ENCODE results near the gene MED17. TPM values are rescaled to one million over a fixed set of nuclear protein-coding genes. Genes with fewer than 3 reads are reported as not detected.

MED17 gene
- total and polyA plus RNA-seq, 10 of the 15 experiments (the other 5 are each of a cell fraction or from before 2014, with no cell fraction given): 7.3 to 38.7 (median 28.3) TPM

DNA sequence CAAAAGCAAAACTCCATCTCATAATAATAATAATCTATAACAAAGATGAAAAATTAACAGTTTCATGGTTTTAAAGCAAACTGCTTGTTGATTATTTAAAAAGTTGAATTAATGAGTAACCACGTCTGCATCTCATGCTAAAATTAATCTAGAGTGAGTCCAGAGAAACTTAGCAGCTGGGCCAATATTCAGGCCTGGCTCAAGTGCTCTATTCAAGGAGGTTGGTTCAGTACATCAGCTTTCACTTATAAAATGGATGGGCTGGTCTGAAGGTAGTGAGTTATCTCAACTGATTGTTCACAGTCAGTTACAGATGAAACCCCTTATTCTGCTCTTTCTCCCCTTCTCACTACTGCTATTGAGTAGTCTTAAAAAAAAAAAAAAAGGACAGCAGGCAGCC lies 43.3 kb downstream of the MED17 start:
- CTCF ChIA-PET: no interaction called here
- no peak overlapping the region for H3K4me3 ChIP-seq
- intact Hi-C loops (cut with micrococcal nuclease; ENCODE audit: unreplicated experiment): no loop called here

More for the DNA sequence above, 43.3 kb downstream of the MED17 start:
- ChIA-PET POLR2A (no interaction called here), RAD21 (ENCODE audit: unreplicated experiment) (no interaction called here), SMC1A (ENCODE audit: uncharacterized antibody, unreplicated experiment) (no interaction called here)
- no peak for TF ChIP-seq MTA3 (IDR thresholded peaks at IDR 0.05; ENCODE audit: borderline replicate concordance, low read length)
- TF ChIP-seq SREBF1 (IDR thresholded peaks at IDR 0.05; ENCODE audit: low read length): no peak
- TF ChIP-seq ZSCAN29 (IDR thresholded peaks at IDR 0.05): no peak
- no peak for TF ChIP-seq SRF (IDR thresholded peaks at IDR 0.05; ENCODE audit: low read depth in 2 of 2, low read length in 2 of 2)
- TF ChIP-seq SREBF2 (IDR thresholded peaks at IDR 0.05; ENCODE audit: low read length): no peak
- no peak for TF ChIP-seq IRF4 (IDR thresholded peaks at IDR 0.05; ENCODE audit: low read depth, low read length)
- TF ChIP-seq, protein P1, sequence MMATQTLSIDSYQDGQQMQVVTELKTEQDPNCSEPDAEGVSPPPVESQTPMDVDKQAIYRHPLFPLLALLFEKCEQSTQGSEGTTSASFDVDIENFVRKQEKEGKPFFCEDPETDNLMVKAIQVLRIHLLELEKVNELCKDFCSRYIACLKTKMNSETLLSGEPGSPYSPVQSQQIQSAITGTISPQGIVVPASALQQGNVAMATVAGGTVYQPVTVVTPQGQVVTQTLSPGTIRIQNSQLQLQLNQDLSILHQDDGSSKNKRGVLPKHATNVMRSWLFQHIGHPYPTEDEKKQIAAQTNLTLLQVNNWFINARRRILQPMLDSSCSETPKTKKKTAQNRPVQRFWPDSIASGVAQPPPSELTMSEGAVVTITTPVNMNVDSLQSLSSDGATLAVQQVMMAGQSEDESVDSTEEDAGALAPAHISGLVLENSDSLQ (IDR thresholded peaks at IDR 0.05): no peak
- no peak for TF ChIP-seq RBBP5 (conservative IDR thresholded peaks at IDR 0.05)
- no peak for TF ChIP-seq JUND (IDR thresholded peaks at IDR 0.05; ENCODE audit: low read depth, low read length)
- TF ChIP-seq, protein P2, sequence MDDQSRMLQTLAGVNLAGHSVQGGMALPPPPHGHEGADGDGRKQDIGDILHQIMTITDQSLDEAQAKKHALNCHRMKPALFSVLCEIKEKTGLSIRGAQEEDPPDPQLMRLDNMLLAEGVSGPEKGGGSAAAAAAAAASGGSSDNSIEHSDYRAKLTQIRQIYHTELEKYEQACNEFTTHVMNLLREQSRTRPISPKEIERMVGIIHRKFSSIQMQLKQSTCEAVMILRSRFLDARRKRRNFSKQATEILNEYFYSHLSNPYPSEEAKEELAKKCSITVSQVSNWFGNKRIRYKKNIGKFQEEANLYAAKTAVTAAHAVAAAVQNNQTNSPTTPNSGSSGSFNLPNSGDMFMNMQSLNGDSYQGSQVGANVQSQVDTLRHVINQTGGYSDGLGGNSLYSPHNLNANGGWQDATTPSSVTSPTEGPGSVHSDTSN (IDR thresholded peaks at IDR 0.05; ENCODE audit: insufficient replicate concordance, low read depth, low read length): no peak
- TF ChIP-seq, protein P3, sequence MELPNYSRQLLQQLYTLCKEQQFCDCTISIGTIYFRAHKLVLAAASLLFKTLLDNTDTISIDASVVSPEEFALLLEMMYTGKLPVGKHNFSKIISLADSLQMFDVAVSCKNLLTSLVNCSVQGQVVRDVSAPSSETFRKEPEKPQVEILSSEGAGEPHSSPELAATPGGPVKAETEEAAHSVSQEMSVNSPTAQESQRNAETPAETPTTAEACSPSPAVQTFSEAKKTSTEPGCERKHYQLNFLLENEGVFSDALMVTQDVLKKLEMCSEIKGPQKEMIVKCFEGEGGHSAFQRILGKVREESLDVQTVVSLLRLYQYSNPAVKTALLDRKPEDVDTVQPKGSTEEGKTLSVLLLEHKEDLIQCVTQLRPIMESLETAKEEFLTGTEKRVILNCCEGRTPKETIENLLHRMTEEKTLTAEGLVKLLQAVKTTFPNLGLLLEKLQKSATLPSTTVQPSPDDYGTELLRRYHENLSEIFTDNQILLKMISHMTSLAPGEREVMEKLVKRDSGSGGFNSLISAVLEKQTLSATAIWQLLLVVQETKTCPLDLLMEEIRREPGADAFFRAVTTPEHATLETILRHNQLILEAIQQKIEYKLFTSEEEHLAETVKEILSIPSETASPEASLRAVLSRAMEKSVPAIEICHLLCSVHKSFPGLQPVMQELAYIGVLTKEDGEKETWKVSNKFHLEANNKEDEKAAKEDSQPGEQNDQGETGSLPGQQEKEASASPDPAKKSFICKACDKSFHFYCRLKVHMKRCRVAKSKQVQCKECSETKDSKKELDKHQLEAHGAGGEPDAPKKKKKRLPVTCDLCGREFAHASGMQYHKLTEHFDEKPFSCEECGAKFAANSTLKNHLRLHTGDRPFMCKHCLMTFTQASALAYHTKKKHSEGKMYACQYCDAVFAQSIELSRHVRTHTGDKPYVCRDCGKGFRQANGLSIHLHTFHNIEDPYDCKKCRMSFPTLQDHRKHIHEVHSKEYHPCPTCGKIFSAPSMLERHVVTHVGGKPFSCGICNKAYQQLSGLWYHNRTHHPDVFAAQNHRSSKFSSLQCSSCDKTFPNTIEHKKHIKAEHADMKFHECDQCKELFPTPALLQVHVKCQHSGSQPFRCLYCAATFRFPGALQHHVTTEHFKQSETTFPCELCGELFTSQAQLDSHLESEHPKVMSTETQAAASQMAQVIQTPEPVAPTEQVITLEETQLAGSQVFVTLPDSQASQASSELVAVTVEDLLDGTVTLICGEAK (IDR thresholded peaks at IDR 0.05; ENCODE audit: borderline replicate concordance): no peak
- no peak for TF ChIP-seq EP300 (IDR thresholded peaks at IDR 0.05; ENCODE audit: borderline replicate concordance in 1 of 2, control insufficient read depth in 1 of 2, low read depth in 2 of 2, low read length in 2 of 2)
- TF ChIP-seq RB1 (IDR thresholded peaks at IDR 0.05; ENCODE audit: borderline replicate concordance): no peak
- no peak for TF ChIP-seq NR2F1 (conservative IDR thresholded peaks at IDR 0.05)
- TF ChIP-seq, protein P4, sequence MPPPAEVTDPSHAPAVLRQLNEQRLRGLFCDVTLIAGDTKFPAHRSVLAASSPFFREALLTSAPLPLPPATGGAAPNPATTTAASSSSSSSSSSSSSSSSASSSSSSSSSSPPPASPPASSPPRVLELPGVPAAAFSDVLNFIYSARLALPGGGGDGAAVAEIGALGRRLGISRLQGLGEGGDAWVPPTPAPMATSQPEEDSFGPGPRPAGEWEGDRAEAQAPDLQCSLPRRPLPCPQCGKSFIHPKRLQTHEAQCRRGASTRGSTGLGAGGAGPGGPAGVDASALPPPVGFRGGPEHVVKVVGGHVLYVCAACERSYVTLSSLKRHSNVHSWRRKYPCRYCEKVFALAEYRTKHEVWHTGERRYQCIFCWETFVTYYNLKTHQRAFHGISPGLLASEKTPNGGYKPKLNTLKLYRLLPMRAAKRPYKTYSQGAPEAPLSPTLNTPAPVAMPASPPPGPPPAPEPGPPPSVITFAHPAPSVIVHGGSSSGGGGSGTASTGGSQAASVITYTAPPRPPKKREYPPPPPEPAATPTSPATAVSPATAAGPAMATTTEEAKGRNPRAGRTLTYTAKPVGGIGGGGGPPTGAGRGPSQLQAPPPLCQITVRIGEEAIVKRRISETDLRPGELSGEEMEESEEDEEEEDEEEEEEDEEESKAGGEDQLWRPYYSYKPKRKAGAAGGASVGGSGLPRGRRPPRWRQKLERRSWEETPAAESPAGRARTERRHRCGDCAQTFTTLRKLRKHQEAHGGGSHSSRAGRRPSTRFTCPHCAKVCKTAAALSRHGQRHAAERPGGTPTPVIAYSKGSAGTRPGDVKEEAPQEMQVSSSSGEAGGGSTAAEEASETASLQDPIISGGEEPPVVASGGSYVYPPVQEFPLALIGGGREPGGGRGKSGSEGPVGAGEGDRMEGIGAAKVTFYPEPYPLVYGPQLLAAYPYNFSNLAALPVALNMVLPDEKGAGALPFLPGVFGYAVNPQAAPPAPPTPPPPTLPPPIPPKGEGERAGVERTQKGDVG (CRISPR knock-in tag; IDR thresholded peaks at IDR 0.05): no peak
- TF ChIP-seq NFYA (IDR thresholded peaks at IDR 0.05; ENCODE audit: borderline replicate concordance, low read depth, low read length): no peak
- in situ Hi-C loops (cut with MboI): no loop called here
- H3K27ac ChIP-seq (ENCODE audit: control insufficient read depth, insufficient read depth): no peak overlapping the region
- H3K79me2 ChIP-seq (ENCODE audit: control insufficient read depth, insufficient read depth, low read length): no peaks in the 10 kb centered on the region
- no peak for FAIRE-seq
- H3K9ac ChIP-seq (ENCODE audit: control insufficient read depth, insufficient read depth, low read length): no peak overlapping the region
- H3K4me1 ChIP-seq (ENCODE audit: control insufficient read depth, insufficient read depth, low read length): no peaks in the 10 kb centered on the region
- ATAC-seq: no peak
- H4K20me1 ChIP-seq (ENCODE audit: control insufficient read depth, insufficient read depth): no peaks in the 10 kb centered on the region
- no peak overlapping the region for H3K4me2 ChIP-seq (ENCODE audit: control insufficient read depth, insufficient read depth)
- WGBS (ENCODE audit: insufficient coverage, insufficient replicate concordance, low lambda C conversion rate, missing lambda C conversion rate): 3% methylated on average over 1 of the region's 1 CpG
- H3K27me3 ChIP-seq (replicated peaks in 1 of 2; ENCODE audit: control insufficient read depth in 2 of 2, insufficient read depth in 2 of 2, low read length in 1 of 2): no peaks in the 10 kb centered on the region; a peak in 1 of 4 replicates
- no peaks in the 10 kb centered on the region for H3K36me3 ChIP-seq (ENCODE audit: control insufficient read depth in 2 of 2, insufficient read depth in 2 of 2, low read length in 1 of 2)
- H3K9me3 ChIP-seq (replicated peaks; ENCODE audit: control insufficient read depth, insufficient read depth, low read length): no peaks in the 10 kb centered on the region
- no peak overlapping the region for H2AFZ ChIP-seq (ENCODE audit: control insufficient read depth, low read depth, low read length)
- BruUV-seq (replicated peaks): no TSS peak
- DNase-seq (ENCODE audit: low read depth, low spot score): no peak

All from GM12878 (cell line).